ENCODE measurements around the gene UGGT2. TPM values are rescaled to one million over a fixed set of nuclear protein-coding genes. Genes with fewer than 3 reads are reported as not detected.
A peak's percentile ranks its signal among the peaks of the same experiment; 100 is the strongest.

Gene UGGT2
- total RNA-seq: 30.3 and 39.6 TPM in 2 replicates

GRCh38 chr13:96053003-96053703 lies at the start of gene UGGT2:
UGGT2 (minus strand) TSS chr13:96053401; CDS start chr13:96053312, 89 bp downstream.
- Histone ChIP-seq H3K27me3 (ENCODE audit: control insufficient read depth, insufficient read depth, low read length) (no peaks in the 10 kb centered on the region), H3K4me3 (ENCODE audit: low read depth, low read length) (peak within 1 kb of the TSS; percentile 100), H3K36me3 (ENCODE audit: control insufficient read depth, insufficient read depth, low read length) (no peaks in the 10 kb centered on the region)
- TF ChIP-seq CTCF (IDR thresholded peaks at IDR 0.05; ENCODE audit: insufficient read depth, low read length, poor library complexity, severe bottlenecking): no peak
- peak; percentile 80 for DNase-seq (ENCODE audit: low read depth)

- TF ChIP-seq CTCF (IDR thresholded peaks at IDR 0.05; ENCODE audit: insufficient read depth, low read length, poor library complexity, severe bottlenecking): no peak
- H3K27me3 ChIP-seq (ENCODE audit: control insufficient read depth, insufficient read depth, low read length): no peaks in the 10 kb centered on the region
- H3K4me3 ChIP-seq (ENCODE audit: low read depth, low read length): no peak overlapping the region
- H3K36me3 ChIP-seq (ENCODE audit: control insufficient read depth, insufficient read depth, low read length): no peaks in the 10 kb centered on the region
- DNase-seq (ENCODE audit: low read depth): no peak
These were observed 47.4 kb upstream of the UGGT2 start for GRCh38 chr13:96100457-96101220.

GRCh38 chr13:96093296-96094006 lies 40.2 kb upstream of the UGGT2 start:
- no peaks in the 10 kb centered on the region for H3K36me3 ChIP-seq (ENCODE audit: control insufficient read depth, insufficient read depth, low read length)
- DNase-seq (ENCODE audit: low read depth): no peak
- TF ChIP-seq CTCF (IDR thresholded peaks at IDR 0.05; ENCODE audit: insufficient read depth, low read length, poor library complexity, severe bottlenecking): no peak
- no peak overlapping the region for H3K4me3 ChIP-seq (ENCODE audit: low read depth, low read length)
- H3K27me3 ChIP-seq (ENCODE audit: control insufficient read depth, insufficient read depth, low read length): peaks cover 29% of the 10 kb centered on the region

GRCh38 chr13:96091164-96092117 lies 38.2 kb upstream of the UGGT2 start:
- Histone ChIP-seq H3K36me3 (ENCODE audit: control insufficient read depth, insufficient read depth, low read length) (no peaks in the 10 kb centered on the region), H3K4me3 (ENCODE audit: low read depth, low read length) (peak overlapping the region; percentile 2)
- DNase-seq (ENCODE audit: low read depth): no peak

More at GRCh38 chr13:96091164-96092117, 38.2 kb upstream of the UGGT2 start:
- no peak for TF ChIP-seq CTCF (IDR thresholded peaks at IDR 0.05; ENCODE audit: insufficient read depth, low read length, poor library complexity, severe bottlenecking)
- H3K27me3 ChIP-seq (ENCODE audit: control insufficient read depth, insufficient read depth, low read length): peaks cover 32% of the 10 kb centered on the region
